K562 (cell line): Measurements from ENCODE around the gene DUOX2. TPM values are rescaled to one million over a fixed set of nuclear protein-coding genes. Genes with fewer than 3 reads are reported as not detected.

Experiments
- ADNP ChIP-seq: fragments of 200-800 bp; sonication (Bioruptor generic); IDR thresholded peaks from 2 replicates; pipeline ENCODE4 v1.6.1; 2016; ENCODE audit warnings: missing genetic modification characterization, missing compliant biosample characterization
- AFF1 ChIP-seq, 2 experiments: fragments of 450-650 bp; IDR thresholded peaks; 2 replicates each; pipeline ENCODE4 v1.6.1; 2018; ENCODE audit warnings: mild to moderate bottlenecking in 2 of 2, low read depth in 1 of 2; ENCODE audit not compliant: partially characterized antibody in 2 of 2
- ATF4 ChIP-seq: fragments of 450-650 bp; formaldehyde crosslinking; IDR thresholded peaks from 2 replicates; pipeline ENCODE4 v1.4.0; 2022; ENCODE audit warnings: mild to moderate bottlenecking, moderate library complexity
- CREM ChIP-seq: IDR thresholded peaks from 2 replicates; pipeline ENCODE4 v1.6.1; 2014; ENCODE audit warnings: antibody characterized with exemption, low read depth
- ESRRB ChIP-seq: fragments of 250-450 bp; sonication (Bioruptor Pico); IDR thresholded peaks from 2 replicates; pipeline ENCODE4 v1.5.0; 2020; ENCODE audit warnings: mild to moderate bottlenecking, moderate library complexity, borderline replicate concordance
- ETV6 ChIP-seq, 3 experiments: fragments of 150-350 bp in 1 of 3; sonication (generic) in 1 of 3; formaldehyde crosslinking in 1 of 3; IDR thresholded peaks; 2 replicates each; pipeline versions ENCODE4 v1.6.1 to v1.8.0; 2014 to 2022; ENCODE audit warnings: borderline replicate concordance in 2 of 3, low read depth in 2 of 3, antibody characterized with exemption in 1 of 3, low read length in 1 of 3, mild to moderate bottlenecking in 1 of 3, missing genetic modification reagents in 1 of 3
- FOSL1 ChIP-seq: fragments of 200-800 bp; sonication (Bioruptor generic); conservative IDR thresholded peaks from 2 replicates; pipeline ENCODE4 v1.6.1; 2016; ENCODE audit warnings: missing genetic modification characterization, missing compliant biosample characterization
- FOXJ2 ChIP-seq: fragments of 200-800 bp; sonication (Bioruptor generic); IDR thresholded peaks from 2 replicates; pipeline ENCODE4 v1.6.1; 2016; ENCODE audit warnings: missing genetic modification characterization, missing compliant biosample characterization
- FOXM1 ChIP-seq, 2 experiments: fragments of 450-650 bp in 1 of 2; sonication (generic) in 1 of 2; formaldehyde crosslinking in 1 of 2; IDR thresholded peaks; 2 replicates each; pipeline versions ENCODE4 v1.6.1 to v1.9.0; 2017 to 2022; ENCODE audit warnings: low read depth in 2 of 2, mild to moderate bottlenecking in 2 of 2, missing genetic modification reagents in 1 of 2, moderate library complexity in 1 of 2
- HDAC1 ChIP-seq, 2 experiments: fragments of 450-650 bp; IDR thresholded peaks; 2 replicates each; pipeline ENCODE4 v1.6.1; 2016 to 2017; ENCODE audit warnings: inconsistent platforms in 1 of 2, mild to moderate bottlenecking in 1 of 2, moderate library complexity in 1 of 2
- IRF1 ChIP-seq: sonication (generic); formaldehyde crosslinking; IDR thresholded peaks from 2 replicates; pipeline ENCODE4 v1.8.0; 2022; ENCODE audit warnings: missing genetic modification reagents, mild to moderate bottlenecking, borderline replicate concordance
- IRF2 ChIP-seq: sonication (generic); formaldehyde crosslinking; IDR thresholded peaks from 2 replicates; pipeline ENCODE4 v1.8.1; 2022; ENCODE audit warnings: mild to moderate bottlenecking, missing genetic modification reagents
- MTA1 ChIP-seq: fragments of 450-650 bp; IDR thresholded peaks from 2 replicates; pipeline ENCODE4 v1.6.1; 2017; ENCODE audit warnings: borderline replicate concordance
- SMARCC2 ChIP-seq: fragments of 450-650 bp; IDR thresholded peaks from 2 replicates; pipeline ENCODE4 v1.6.1; 2017; ENCODE audit warnings: antibody characterized with exemption, moderate library complexity, mild to moderate bottlenecking, low read depth
- TAF9B ChIP-seq: fragments of 450-650 bp; IDR thresholded peaks from 2 replicates; pipeline ENCODE4 v1.6.1; 2018; ENCODE audit warnings: mild to moderate bottlenecking; ENCODE audit not compliant: partially characterized antibody
- TFAP4 ChIP-seq: sonication (generic); formaldehyde crosslinking; IDR thresholded peaks from 2 replicates; pipeline ENCODE4 v1.8.0; 2022; ENCODE audit warnings: missing genetic modification reagents, mild to moderate bottlenecking, moderate library complexity, borderline replicate concordance
- XRCC4 ChIP-seq: IDR thresholded peaks from one replicate; pipeline ENCODE4 v1.6.1; 2011; ENCODE audit not compliant: insufficient read depth, insufficient read length; ENCODE audit errors: extremely low read depth
- ZNF146 ChIP-seq: IDR thresholded peaks from one replicate; pipeline ENCODE4 v1.6.1; 2018; ENCODE audit warnings: missing compliant biosample characterization; ENCODE audit not compliant: unreplicated experiment
- ZSCAN29 ChIP-seq: fragments of 450-650 bp; IDR thresholded peaks from 2 replicates; pipeline ENCODE4 v1.6.1; 2017
- polyA plus RNA-seq, 8 experiments: library from polyadenylated mRNA; depleted of rRNA in 4 of 8; stranded (reverse) in 5 of 8; unstranded in 3 of 8; fragments of >200 nt; fragmentation: Nextera tagmentation in 2 of 8; fragmentation: Illumina TruSeq in 1 of 8; extraction: Ambion mirVana in 2 of 8; extraction: Trizol in 1 of 8; gene quantifications; 2 replicates each; pipeline versions ENCODE4 v1.2.1 to v1.2.3, GENCODE V29; 2011 to 2014; ENCODE audit warnings: inconsistent platforms in 1 of 8, missing spikeins in 1 of 8
- total RNA-seq, 7 experiments: library from RNA; depleted of rRNA in 6 of 7; stranded (reverse); fragments of >200 nt in 6 of 7; fragmentation: Illumina TruSeq in 2 of 7; extraction: Trizol in 2 of 7; gene quantifications; 2 replicates each; pipeline versions ENCODE4 v1.2.1 to v1.2.3, GENCODE V29; 2011 to 2021; ENCODE audit warnings: low replicate concordance in 1 of 7

DUOX2 gene
- total and polyA plus RNA-seq, 9 of the 15 experiments (the other 6 are each of a cell fraction or from before 2014, with no cell fraction given): 0.01 to 0.03 (median 0.02) TPM; not detected in 6

- 0 out of 2 replicates have a peak, but pooled peaks have one; percentile 42 for TF ChIP-seq ATF4 (CRISPR knock-in tag)
- peak; percentile 44 for TF ChIP-seq TAF9B
- peak; percentile 20; the same call in 1 of the 2 replicates for TF ChIP-seq ZSCAN29
- no peak; a peak in 1 of 4 replicates for TF ChIP-seq ETV6 (IDR thresholded peaks at IDR 0.05; ENCODE audit: borderline replicate concordance in 1 of 2, low read depth in 2 of 2, low read length in 1 of 2)
- TF ChIP-seq ETV6 (CRISPR knock-in tag; IDR thresholded peaks at IDR 0.05; ENCODE audit: borderline replicate concordance): no peak
- no peak for TF ChIP-seq ESRRB (CRISPR knock-in tag)
- TF ChIP-seq FOXJ2: peak; percentile 93
- TF ChIP-seq FOSL1: peak; percentile 78
- TF ChIP-seq XRCC4: no peak
- peak in 1 of 2 experiments; percentile 69; a peak in 1 of 4 replicates for TF ChIP-seq HDAC1 (IDR thresholded peaks at IDR 0.05)
- TF ChIP-seq CREM: peak; percentile 97
- peak; percentile 80 for TF ChIP-seq MTA1
- no peak for TF ChIP-seq IRF1 (CRISPR knock-in tag)
- TF ChIP-seq ADNP (tag): peak; percentile 51
- peak; percentile 64 to 72 for TF ChIP-seq AFF1 (IDR thresholded peaks at IDR 0.05; ENCODE audit: low read depth in 1 of 2, partially characterized antibody in 2 of 2)
- TF ChIP-seq IRF2: no peak
- TF ChIP-seq SMARCC2: peak; percentile 92
- peak; percentile 74 for TF ChIP-seq FOXM1 (IDR thresholded peaks at IDR 0.05; ENCODE audit: low read depth)
- TF ChIP-seq FOXM1 (CRISPR knock-in tag; IDR thresholded peaks at IDR 0.05; ENCODE audit: low read depth): no peak
- TF ChIP-seq TFAP4: peak; percentile 86
- TF ChIP-seq ZNF146: no peak
Measured at GRCh38 chr15:45048794-45049631, 65.0 kb downstream of the DUOX2 start (continued).
